Adrenal gland (tissue), 5 donors: ENCODE results near the gene EXOC6B.

Experiments
- CTCF ChIP-seq, 6 experiments: fragments of 450-650 bp in 4 of 6; fragments of 200-600 bp in 2 of 6; sonication (generic) in 1 of 6; IDR thresholded peaks; 1 replicate in 5 of 6; 2 replicates in 1 of 6; pipeline versions ENCODE4 v1.5.1 to v1.8.0; 2016 to 2021; ENCODE audit warnings: antibody characterized with exemption in 6 of 6, mild to moderate bottlenecking in 2 of 6, moderate library complexity in 1 of 6
- POLR2A ChIP-seq, 2 donors: fragments of 450-650 bp; IDR thresholded peaks; one replicate each; pipeline ENCODE4 v1.6.1; 2017; ENCODE audit warnings: antibody characterized with exemption in 2 of 2, mild to moderate bottlenecking in 2 of 2, moderate library complexity in 1 of 2
- donor health status: DM: no; HTN: no; CAD: no.

GRCh38 chr2:72835403-72835802 is 9.6 kb upstream of the EXOC6B start:
- no peak for TF ChIP-seq CTCF (IDR thresholded peaks at IDR 0.05)
- TF ChIP-seq POLR2A (IDR thresholded peaks at IDR 0.05) = no peak
